IPS-NIHi11 (cell line): ENCODE results near the gene ABI2.
"Not testable (repeated sequence)": the region's sequence is repeated elsewhere in the genome, so short reads cannot be mapped to it uniquely, and the experiment has no call there.

ENCODE experiments used
- DNase-seq: peaks from one replicate; pipeline ENCODE4 v3.0.0; 2012; ENCODE audit warnings: mixed read lengths, low spot score

ABI2 gene

GRCh38 chr2:203327901-203328759, at the start of gene ABI2:
Gene ABI2, plus strand, starts transcription at chr2:203328394. Its CDS starts 121 bp downstream, at chr2:203328515.
- DNase-seq, result peak; percentile 97

- peak; percentile 10 for DNase-seq
These were observed 48.9 kb upstream of the ABI2 start for GRCh38 chr2:203279288-203279687.

- DNase-seq, result no peak
These were observed 47.6 kb upstream of the ABI2 start for GRCh38 chr2:203280428-203281064.

- no peak for DNase-seq
These were observed 46.1 kb upstream of the ABI2 start for GRCh38 chr2:203282101-203282500.

- DNase-seq, result no peak
These were observed 41.7 kb upstream of the ABI2 start for GRCh38 chr2:203286532-203286931.

GRCh38 chr2:203301667-203302066, 26.5 kb upstream of the ABI2 start:
- DNase-seq, result no peak

- DNase-seq, result not testable (repeated sequence)
These were observed 25.6 kb upstream of the ABI2 start for GRCh38 chr2:203302586-203302985.

- no peak for DNase-seq
These were observed 17.3 kb upstream of the ABI2 start for GRCh38 chr2:203310688-203311436.

GRCh38 chr2:203326356-203326755, 1.8 kb upstream of the ABI2 start:
- DNase-seq, result no peak

- DNase-seq, result peak; percentile 50
These were observed 653 bp upstream of the ABI2 start for GRCh38 chr2:203327582-203327900.

- DNase-seq, result peak; percentile 74
These were observed 756 bp downstream of the ABI2 start for GRCh38 chr2:203328760-203329540.

GRCh38 chr2:203330434-203330833, 2.2 kb downstream of the ABI2 start:
- no peak for DNase-seq

- no peak for DNase-seq
These were observed 10.1 kb downstream of the ABI2 start for GRCh38 chr2:203338322-203338721.

GRCh38 chr2:203340791-203341487, 12.7 kb downstream of the ABI2 start:
- DNase-seq, result peak; percentile 42

GRCh38 chr2:203341741-203342310, 13.6 kb downstream of the ABI2 start:
- DNase-seq, result no peak

GRCh38 chr2:203342374-203342773, 14.2 kb downstream of the ABI2 start:
- DNase-seq, result not testable (repeated sequence)

- no peak for DNase-seq
These were observed 16.5 kb downstream of the ABI2 start for GRCh38 chr2:203344667-203345066.

- DNase-seq, result no peak
These were observed 18.4 kb downstream of the ABI2 start for GRCh38 chr2:203346612-203347011.

- DNase-seq, result no peak
These were observed 19.2 kb downstream of the ABI2 start for GRCh38 chr2:203347375-203347774.

GRCh38 chr2:203352604-203353255, 24.5 kb downstream of the ABI2 start:
- DNase-seq, result no peak

- DNase-seq, result no peak
These were observed 26.8 kb downstream of the ABI2 start for GRCh38 chr2:203354966-203355365.
